ENCODE data around the gene PRKCH. TPM values are rescaled to one million over a fixed set of nuclear protein-coding genes. Genes with fewer than 3 reads are reported as not detected.

The PRKCH gene
- total RNA-seq, 4 donors from 2014 or later = 49.5 to 147 (median 59.2) TPM

DNA sequence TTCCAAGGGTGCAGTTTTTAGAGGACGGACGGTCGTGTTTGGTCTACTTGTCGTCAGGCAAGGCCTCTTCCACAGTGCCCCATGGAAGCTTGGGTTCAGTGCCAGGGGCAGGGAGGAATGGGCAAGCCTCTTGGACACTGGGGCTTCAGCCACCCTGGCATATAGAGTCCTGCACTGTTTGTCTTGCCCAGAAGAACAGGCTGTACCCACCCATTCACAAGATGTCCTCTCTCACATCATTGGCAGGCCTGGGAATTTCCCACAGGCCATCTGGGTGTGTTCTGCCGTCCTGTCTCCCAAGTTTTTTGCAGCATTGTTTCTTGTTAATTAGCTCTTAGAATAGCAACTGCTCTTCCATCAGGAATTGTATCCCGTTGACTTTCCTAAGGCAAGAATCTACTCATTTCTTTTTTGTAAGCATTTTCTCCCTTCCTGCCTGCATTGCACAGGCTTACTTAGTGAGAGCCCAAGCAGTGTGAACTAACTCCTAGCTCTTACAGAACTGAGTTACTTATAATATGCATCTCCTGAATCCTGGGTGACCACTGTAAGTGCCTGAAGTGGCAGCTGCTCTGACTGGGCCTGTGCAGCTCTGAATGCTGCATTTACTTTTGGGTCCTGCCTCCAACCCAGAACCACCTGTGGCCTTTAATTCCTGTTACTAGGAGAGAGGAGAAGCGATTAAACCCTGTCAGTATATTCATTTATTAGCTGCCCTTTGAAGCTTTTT, 224.5 kb downstream of the PRKCH start:
- WGBS = 75% methylated on average over 7 of the region's 7 CpGs
- Histone ChIP-seq H3K36me3 (peaks cover 25% of the 10 kb centered on the region), H3K4me3 (no peak overlapping the region), H3K4me1 (peaks cover 38% of the 10 kb centered on the region), H3K27ac (peak overlapping the region; percentile 82), H3K27me3 (no peaks in the 10 kb centered on the region), H3K9me3 (no peaks in the 10 kb centered on the region)
- TF ChIP-seq EP300 (IDR thresholded peaks at IDR 0.05) = no peak
- TF ChIP-seq POLR2AphosphoS5 (IDR thresholded peaks at IDR 0.05) = no peak
- no peak for TF ChIP-seq POLR2A (IDR thresholded peaks at IDR 0.05)
- TF ChIP-seq, protein P1, sequence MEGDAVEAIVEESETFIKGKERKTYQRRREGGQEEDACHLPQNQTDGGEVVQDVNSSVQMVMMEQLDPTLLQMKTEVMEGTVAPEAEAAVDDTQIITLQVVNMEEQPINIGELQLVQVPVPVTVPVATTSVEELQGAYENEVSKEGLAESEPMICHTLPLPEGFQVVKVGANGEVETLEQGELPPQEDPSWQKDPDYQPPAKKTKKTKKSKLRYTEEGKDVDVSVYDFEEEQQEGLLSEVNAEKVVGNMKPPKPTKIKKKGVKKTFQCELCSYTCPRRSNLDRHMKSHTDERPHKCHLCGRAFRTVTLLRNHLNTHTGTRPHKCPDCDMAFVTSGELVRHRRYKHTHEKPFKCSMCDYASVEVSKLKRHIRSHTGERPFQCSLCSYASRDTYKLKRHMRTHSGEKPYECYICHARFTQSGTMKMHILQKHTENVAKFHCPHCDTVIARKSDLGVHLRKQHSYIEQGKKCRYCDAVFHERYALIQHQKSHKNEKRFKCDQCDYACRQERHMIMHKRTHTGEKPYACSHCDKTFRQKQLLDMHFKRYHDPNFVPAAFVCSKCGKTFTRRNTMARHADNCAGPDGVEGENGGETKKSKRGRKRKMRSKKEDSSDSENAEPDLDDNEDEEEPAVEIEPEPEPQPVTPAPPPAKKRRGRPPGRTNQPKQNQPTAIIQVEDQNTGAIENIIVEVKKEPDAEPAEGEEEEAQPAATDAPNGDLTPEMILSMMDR (IDR thresholded peaks at IDR 0.05) = no peak
- no peak for DNase-seq (ENCODE audit: low spot score in 2 of 2)

DNA sequence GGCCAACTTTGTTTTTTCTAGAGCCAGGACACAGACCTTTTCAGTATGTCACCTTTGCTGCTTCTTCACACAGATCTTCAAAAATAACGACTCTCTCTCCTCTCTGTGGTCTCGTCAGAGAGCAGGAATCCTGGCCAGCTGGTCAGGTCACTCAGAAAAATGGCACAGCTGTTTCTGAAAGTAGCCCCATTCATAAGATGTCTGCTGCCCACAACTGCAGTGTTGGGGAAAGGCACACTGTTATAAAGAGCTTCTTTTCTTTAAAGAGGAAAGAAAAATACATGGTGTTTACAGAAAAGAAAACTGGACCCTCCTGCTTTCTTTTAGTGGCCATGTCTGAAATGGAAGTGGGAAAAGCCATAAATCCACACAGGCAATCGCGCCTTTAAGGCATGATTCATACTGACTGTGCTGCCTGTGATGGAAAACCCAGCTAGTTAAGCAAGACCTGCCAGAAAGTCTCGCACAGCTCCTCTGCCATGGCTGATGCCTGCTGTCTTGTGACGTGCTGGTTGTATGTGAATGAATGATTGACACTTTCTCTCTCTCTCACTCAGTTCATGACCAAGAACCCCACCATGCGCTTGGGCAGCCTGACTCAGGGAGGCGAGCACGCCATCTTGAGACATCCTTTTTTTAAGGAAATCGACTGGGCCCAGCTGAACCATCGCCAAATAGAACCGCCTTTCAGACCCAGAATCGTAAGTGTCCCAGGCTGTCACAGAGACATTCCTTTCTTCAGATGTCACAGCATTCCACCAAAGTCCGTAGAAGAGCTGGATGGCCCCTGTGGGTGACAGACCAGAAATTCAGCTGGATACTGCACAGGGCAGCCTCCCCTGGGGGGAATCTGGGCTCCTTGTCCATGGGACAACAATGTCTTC, 226.0 kb downstream of the PRKCH start:
- no peak overlapping the region for H3K4me3 ChIP-seq
- H3K36me3 ChIP-seq = peaks cover 25% of the 10 kb centered on the region
- H3K9me3 ChIP-seq = no peaks in the 10 kb centered on the region
- no peak for DNase-seq (ENCODE audit: low spot score in 2 of 2)
- peak in 1 of 3 donors; percentile 28 for TF ChIP-seq POLR2AphosphoS5 (IDR thresholded peaks at IDR 0.05)
- no peak for TF ChIP-seq POLR2A (IDR thresholded peaks at IDR 0.05)
- TF ChIP-seq, protein P1 (IDR thresholded peaks at IDR 0.05) = no peak
- no peak for TF ChIP-seq EP300 (IDR thresholded peaks at IDR 0.05)
- 63% methylated on average over 14 of the region's 14 CpGs for WGBS
- H3K27ac ChIP-seq = peak overlapping the region; percentile 82
- peaks cover 38% of the 10 kb centered on the region for H3K4me1 ChIP-seq
- no peaks in the 10 kb centered on the region for H3K27me3 ChIP-seq

DNA sequence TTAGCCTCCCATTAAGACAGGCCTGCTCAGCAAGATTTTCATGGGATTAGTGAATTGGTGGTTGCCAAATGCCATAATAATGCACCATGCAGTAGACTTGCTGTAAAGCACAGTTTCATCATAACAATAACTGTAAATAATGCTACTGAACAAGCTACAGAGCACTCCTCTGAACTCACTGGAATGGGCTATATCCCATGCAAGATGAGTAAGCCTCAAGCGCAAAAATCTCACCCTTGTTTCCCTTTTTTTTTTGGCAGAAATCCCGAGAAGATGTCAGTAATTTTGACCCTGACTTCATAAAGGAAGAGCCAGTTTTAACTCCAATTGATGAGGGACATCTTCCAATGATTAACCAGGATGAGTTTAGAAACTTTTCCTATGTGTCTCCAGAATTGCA, 228.0 kb downstream of the PRKCH start:
- peaks cover 25% of the 10 kb centered on the region for H3K36me3 ChIP-seq
- no peak for DNase-seq (ENCODE audit: low spot score in 2 of 2)
- H3K4me1 ChIP-seq = peaks cover 38% of the 10 kb centered on the region
- H3K9me3 ChIP-seq = no peaks in the 10 kb centered on the region
- WGBS = 77% methylated on average over 2 of the region's 2 CpGs
- no peak overlapping the region for H3K27ac ChIP-seq
- TF ChIP-seq, protein P1 (IDR thresholded peaks at IDR 0.05) = no peak
- TF ChIP-seq POLR2A (IDR thresholded peaks at IDR 0.05) (no peak), EP300 (IDR thresholded peaks at IDR 0.05) (no peak), POLR2AphosphoS5 (IDR thresholded peaks at IDR 0.05) (no peak)
- no peak overlapping the region for H3K4me3 ChIP-seq
- no peaks in the 10 kb centered on the region for H3K27me3 ChIP-seq

DNA sequence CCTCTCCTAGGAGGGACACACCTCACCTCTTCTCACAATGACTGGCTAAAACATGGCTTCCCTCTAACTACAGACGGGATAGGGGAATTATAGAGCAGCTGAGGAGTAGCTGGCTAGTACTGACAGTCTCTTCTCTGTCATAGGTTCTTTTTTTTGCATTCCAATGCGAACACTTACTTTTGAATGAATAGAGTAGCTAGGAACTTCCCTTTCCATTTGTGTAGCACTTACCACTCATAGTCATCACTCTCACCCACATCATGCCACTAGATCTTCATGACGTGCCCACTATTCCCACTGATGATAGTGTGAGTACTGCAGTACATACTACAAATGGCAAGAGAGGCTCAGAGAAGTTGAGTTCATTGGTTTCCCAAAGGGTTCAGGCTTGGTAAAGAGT, 230.0 kb downstream of the PRKCH start:
- H3K27me3 ChIP-seq = no peaks in the 10 kb centered on the region
- H3K4me3 ChIP-seq = no peak overlapping the region
- H3K4me1 ChIP-seq = peaks cover 29% of the 10 kb centered on the region
- H3K36me3 ChIP-seq = peaks cover 25% of the 10 kb centered on the region
- H3K27ac ChIP-seq = no peak overlapping the region
- 90% methylated on average over 3 of the region's 3 CpGs for WGBS
- TF ChIP-seq EP300 (IDR thresholded peaks at IDR 0.05) (no peak), POLR2AphosphoS5 (IDR thresholded peaks at IDR 0.05) (no peak), POLR2A (IDR thresholded peaks at IDR 0.05) (no peak)
- TF ChIP-seq, protein P1 (IDR thresholded peaks at IDR 0.05) = no peak
- H3K9me3 ChIP-seq = no peaks in the 10 kb centered on the region
- no peak for DNase-seq (ENCODE audit: low spot score in 2 of 2)

DNA sequence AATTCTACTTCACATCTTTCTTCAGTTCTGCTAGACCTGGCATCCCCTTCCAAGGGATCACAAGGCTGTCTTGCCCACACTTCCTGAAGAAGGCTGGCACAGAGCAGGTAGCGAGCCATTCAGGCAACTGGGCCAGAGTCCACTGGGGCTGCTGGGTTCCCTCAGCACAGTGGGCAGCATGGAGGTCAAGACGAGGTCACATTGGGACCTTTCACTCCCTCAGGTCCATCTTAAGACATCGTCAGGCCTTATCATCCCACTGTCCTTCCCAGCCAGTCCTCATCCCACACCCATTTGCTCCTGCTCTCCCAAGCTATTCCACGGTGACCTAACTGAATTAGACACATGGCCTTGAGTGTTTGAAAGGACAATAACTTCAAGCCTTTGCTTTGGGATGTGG, 230.9 kb downstream of the PRKCH start:
- DNase-seq (ENCODE audit: low spot score in 2 of 2) = no peak
- TF ChIP-seq, protein P1 (IDR thresholded peaks at IDR 0.05) = no peak
- TF ChIP-seq POLR2AphosphoS5 (IDR thresholded peaks at IDR 0.05) (no peak), POLR2A (IDR thresholded peaks at IDR 0.05) (no peak), EP300 (IDR thresholded peaks at IDR 0.05) (no peak)
- Histone ChIP-seq H3K9me3 (no peaks in the 10 kb centered on the region), H3K4me1 (peaks cover 27% of the 10 kb centered on the region), H3K36me3 (peaks cover 25% of the 10 kb centered on the region), H3K4me3 (no peak overlapping the region), H3K27ac (peak overlapping the region; percentile 82), H3K27me3 (no peaks in the 10 kb centered on the region)
- 69% methylated on average over 4 of the region's 4 CpGs for WGBS
